Measurements from ENCODE around the gene PRPS2. TPM values are rescaled to one million over a fixed set of nuclear protein-coding genes. Genes with fewer than 3 reads are reported as not detected.

Gene PRPS2
- total and polyA plus RNA-seq, 2 of the 8 experiments (the other 6 are each of a cell fraction or from before 2014, with no cell fraction given), result 11.8 to 31.4 TPM

DNA sequence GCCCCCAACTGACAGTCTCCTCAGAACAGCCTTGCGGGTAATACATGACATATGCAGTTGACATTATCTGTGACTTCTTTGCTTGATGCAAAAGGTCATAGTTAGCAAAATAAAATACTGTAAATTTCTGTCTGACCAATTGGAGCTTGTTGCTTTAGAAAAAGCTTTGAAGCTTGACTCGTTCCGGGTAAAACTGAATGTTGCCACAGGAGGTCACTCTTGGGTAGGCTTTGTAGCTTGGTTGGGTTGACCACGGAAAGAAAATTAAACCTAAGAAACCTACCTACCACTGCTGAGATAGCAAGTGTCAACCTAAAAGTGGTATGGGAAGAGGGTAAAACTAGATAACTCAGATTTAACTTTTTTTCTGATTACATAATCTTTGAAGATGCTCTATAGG is 23.2 kb downstream of the PRPS2 start:
- H3K9me3 ChIP-seq (ENCODE audit: insufficient read depth in 2 of 2, low read depth in 1 of 2, low read length in 1 of 2), result no peaks in the 10 kb centered on the region
- peak; percentile 91 for FAIRE-seq

More for the DNA sequence above, 23.2 kb downstream of the PRPS2 start:
- no peak overlapping the region for H3K9ac ChIP-seq (replicated peaks in 1 of 4; ENCODE audit: extremely low read depth in 1 of 4, low read depth in 3 of 4, low read length in 3 of 4)
- H3K14ac ChIP-seq (ENCODE audit: insufficient read length), result no peak overlapping the region
- no peaks in the 10 kb centered on the region for H3K79me1 ChIP-seq (ENCODE audit: low read depth, low read length)
- H2AK5ac ChIP-seq (ENCODE audit: low read depth, low read length), result no peak overlapping the region
- no peak overlapping the region for H3K4me2 ChIP-seq (ENCODE audit: insufficient read depth in 1 of 2, low read depth in 2 of 2, low read length in 2 of 2)
- peak; percentile 77 to 85 for TF ChIP-seq RAD21 (IDR thresholded peaks at IDR 0.05 in 1 of 2, conservative IDR thresholded peaks at IDR 0.05 in 1 of 2; ENCODE audit: low read depth in 2 of 2, low read length in 2 of 2)
- no peak for TF ChIP-seq JUN (IDR thresholded peaks at IDR 0.05; ENCODE audit: low read depth, low read length)
- TF ChIP-seq, protein P1, sequence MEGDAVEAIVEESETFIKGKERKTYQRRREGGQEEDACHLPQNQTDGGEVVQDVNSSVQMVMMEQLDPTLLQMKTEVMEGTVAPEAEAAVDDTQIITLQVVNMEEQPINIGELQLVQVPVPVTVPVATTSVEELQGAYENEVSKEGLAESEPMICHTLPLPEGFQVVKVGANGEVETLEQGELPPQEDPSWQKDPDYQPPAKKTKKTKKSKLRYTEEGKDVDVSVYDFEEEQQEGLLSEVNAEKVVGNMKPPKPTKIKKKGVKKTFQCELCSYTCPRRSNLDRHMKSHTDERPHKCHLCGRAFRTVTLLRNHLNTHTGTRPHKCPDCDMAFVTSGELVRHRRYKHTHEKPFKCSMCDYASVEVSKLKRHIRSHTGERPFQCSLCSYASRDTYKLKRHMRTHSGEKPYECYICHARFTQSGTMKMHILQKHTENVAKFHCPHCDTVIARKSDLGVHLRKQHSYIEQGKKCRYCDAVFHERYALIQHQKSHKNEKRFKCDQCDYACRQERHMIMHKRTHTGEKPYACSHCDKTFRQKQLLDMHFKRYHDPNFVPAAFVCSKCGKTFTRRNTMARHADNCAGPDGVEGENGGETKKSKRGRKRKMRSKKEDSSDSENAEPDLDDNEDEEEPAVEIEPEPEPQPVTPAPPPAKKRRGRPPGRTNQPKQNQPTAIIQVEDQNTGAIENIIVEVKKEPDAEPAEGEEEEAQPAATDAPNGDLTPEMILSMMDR (IDR thresholded peaks at IDR 0.05; ENCODE audit: control extremely low read depth in 1 of 3, insufficient read depth in 1 of 3, low read depth in 1 of 3, low read length in 3 of 3), result peak in 2 of 3 experiments; percentile 62; a peak in 3 of 4 replicates
- H3K23me2 ChIP-seq (ENCODE audit: low read depth, low read length), result no peaks in the 10 kb centered on the region
- no peak overlapping the region for H3K56ac ChIP-seq (replicated peaks; ENCODE audit: insufficient read length, low read depth, low read length)
- no peak overlapping the region for H4K91ac ChIP-seq (replicated peaks; ENCODE audit: insufficient read length, low read length)
- no peak overlapping the region for H3K27ac ChIP-seq (ENCODE audit: low read depth, low read length)
- H4K5ac ChIP-seq (ENCODE audit: insufficient read length, low read depth, low read length), result no peak overlapping the region
- no peaks in the 10 kb centered on the region for H3K27me3 ChIP-seq (replicated peaks in 1 of 4; ENCODE audit: control insufficient read depth in 3 of 4, extremely low read depth in 1 of 4, insufficient read depth in 3 of 4, low read length in 3 of 4)
- H3K23ac ChIP-seq (ENCODE audit: insufficient read length), result no peak overlapping the region
- H4K20me1 ChIP-seq (replicated peaks in 1 of 2; ENCODE audit: control insufficient read depth in 1 of 2, insufficient read depth in 2 of 2, low read length in 2 of 2), result peaks cover 0 to 3% of the 10 kb centered on the region in 2 experiments
- H3K4me3 ChIP-seq (ENCODE audit: extremely low read depth in 1 of 4, insufficient read depth in 2 of 4, low read depth in 3 of 4, low read length in 4 of 4), result no peak overlapping the region
- no peak overlapping the region for H2BK5ac ChIP-seq (ENCODE audit: low read depth, low read length)
- peak in 1 of 2 experiments; percentile 43 for DNase-seq (ENCODE audit: low read depth in 1 of 2, low spot score in 2 of 2)
- CTCF ChIA-PET (ENCODE audit: partially characterized antibody), result interaction anchor here (0.6 to 4.0 kb wide), 22 partner anchors 10 to 237 kb away, joined by 3 to 28 read pairs (median 4); no protein-coding TSS in a partner anchor
- no peaks in the 10 kb centered on the region; a peak in 1 of 7 replicates for H3K4me1 ChIP-seq (replicated peaks in 1 of 4; ENCODE audit: control insufficient read depth in 3 of 4, insufficient read depth in 4 of 4, low read length in 3 of 4)
- no peak overlapping the region for H2BK120ac ChIP-seq (replicated peaks; ENCODE audit: low read depth, low read length)
- H2BK12ac ChIP-seq (ENCODE audit: low read depth, low read length), result no peak overlapping the region
- no peak overlapping the region for H2AFZ ChIP-seq (ENCODE audit: low read length)
- no peak overlapping the region for H2BK15ac ChIP-seq (ENCODE audit: low read length)
- POLR2A ChIA-PET (ENCODE audit: partially characterized antibody), result interaction anchor here (0.6 kb wide), 1 partner anchor 29 kb away, joined by 3 read pairs; no protein-coding TSS in a partner anchor
- H3K36me3 ChIP-seq (ENCODE audit: control insufficient read depth in 2 of 4, insufficient read depth in 4 of 4, low read length in 3 of 4), result peaks cover 0 to 4% (median 0%) of the 10 kb centered on the region in 4 experiments; a peak in 3 of 8 replicates
- no peak overlapping the region for H4K8ac ChIP-seq (ENCODE audit: extremely low read depth, insufficient read depth, low read length)
- no peaks in the 10 kb centered on the region for H3K79me2 ChIP-seq (ENCODE audit: control insufficient read depth in 1 of 2, insufficient read depth in 2 of 2, low read length in 2 of 2)
- WGBS, 2 experiments (ENCODE audit: extremely low coverage in 1 of 2, insufficient coverage in 1 of 2, insufficient read length in 1 of 2, insufficient replicate concordance in 2 of 2, low coverage in 1 of 2, low lambda C conversion rate in 2 of 2, missing lambda C conversion rate in 1 of 2), result 33% methylated on average over 4 of the region's 4 CpGs; no CpG with 5 or more reads in 1 of the 2 experiments
- H3K18ac ChIP-seq (ENCODE audit: extremely low read depth, low read length), result no peak overlapping the region
- no peak overlapping the region for H2BK20ac ChIP-seq (ENCODE audit: low read length)
- H3K4ac ChIP-seq (replicated peaks; ENCODE audit: insufficient read length, low read depth, low read length), result no peak overlapping the region
